Neural cell (in vitro differentiated cells): Measurements from ENCODE around the gene ODAPH. TPM values are rescaled to one million over a fixed set of nuclear protein-coding genes. Genes with fewer than 3 reads are reported as not detected.

Experiments used
- H2AFZ ChIP-seq: fragments of 200-600, 300-800 bp; sonication (generic), shearing (Covaris generic); 2 replicates; pipeline ENCODE4 v1.6.0; 2014; ENCODE audit warnings: low read depth, mild to moderate bottlenecking, antibody characterized with exemption, low read length, moderate library complexity
- H3F3A ChIP-seq: fragments of 200-600 bp; shearing (Covaris generic); 2 replicates; pipeline ENCODE4 v1.6.1; 2016; ENCODE audit warnings: mild to moderate bottlenecking, moderate library complexity, mixed read lengths, antibody characterized with exemption, low read length; ENCODE audit not compliant: insufficient read depth, poor library complexity, severe bottlenecking
- H3K27ac ChIP-seq: fragments of 200-600, 300-800 bp; sonication (generic), shearing (Covaris generic); 2 replicates; pipeline ENCODE4 v1.5.1; 2014; ENCODE audit warnings: mild to moderate bottlenecking, low read length, moderate library complexity
- H3K27me3 ChIP-seq: fragments of 300-800, 200-600 bp; sonication (generic), shearing (Covaris generic); 2 replicates; pipeline ENCODE4 v1.6.0; 2014; ENCODE audit warnings: mild to moderate bottlenecking, low read depth, low read length, moderate library complexity; ENCODE audit not compliant: insufficient read depth
- H3K36me3 ChIP-seq: fragments of 300-800, 200-600 bp; sonication (generic), shearing (Covaris generic); 2 replicates; pipeline ENCODE4 v1.5.1; 2014; ENCODE audit warnings: mild to moderate bottlenecking, antibody characterized with exemption, low read length, moderate library complexity; ENCODE audit not compliant: insufficient read depth
- H3K4me2 ChIP-seq: fragments of 300-800, 200-600 bp; sonication (generic), shearing (Covaris generic); 2 replicates; pipeline ENCODE4 v1.6.0; 2014; ENCODE audit warnings: mild to moderate bottlenecking, low read length
- H3K4me3 ChIP-seq: fragments of 300-800, 200-600 bp; sonication (generic), shearing (Covaris generic); 2 replicates; pipeline ENCODE4 v1.5.1; 2014; ENCODE audit warnings: mild to moderate bottlenecking, low read length, moderate library complexity
- H3K79me2 ChIP-seq: fragments of 200-600 bp; shearing (Covaris generic); replicated peaks from 2 replicates; pipeline ENCODE4 v1.6.0; 2014; ENCODE audit warnings: mild to moderate bottlenecking, low read length, moderate library complexity; ENCODE audit not compliant: insufficient read depth
- H3K9ac ChIP-seq: fragments of 300-800, 200-600 bp; sonication (generic), shearing (Covaris generic); 2 replicates; pipeline ENCODE4 v1.6.1; 2016; ENCODE audit warnings: mild to moderate bottlenecking, low read length, mixed read lengths
- H3K9me2 ChIP-seq: fragments of 200-600 bp; shearing (Covaris generic); 2 replicates; pipeline ENCODE4 v1.6.1; 2016; ENCODE audit warnings: mild to moderate bottlenecking, low read length, mixed read lengths; ENCODE audit not compliant: insufficient read depth
- H3K9me3 ChIP-seq: fragments of 200-600, 300-800 bp; sonication (generic), shearing (Covaris generic); 2 replicates; pipeline ENCODE4 v1.6.1; 2016; ENCODE audit warnings: mild to moderate bottlenecking, mixed run types, low read length, moderate library complexity, mixed read lengths
- H4K20me1 ChIP-seq: fragments of 200-600 bp; shearing (Covaris generic); 2 replicates; pipeline ENCODE4 v1.6.1; 2016; ENCODE audit warnings: mild to moderate bottlenecking, mixed run types; ENCODE audit not compliant: insufficient read depth
- CTCF ChIP-seq: fragments of 450-650 bp; IDR thresholded peaks from 2 replicates; pipeline ENCODE4 v1.5.1; 2014; ENCODE audit warnings: antibody characterized with exemption, mild to moderate bottlenecking, moderate library complexity; ENCODE audit not compliant: poor library complexity, severe bottlenecking
- EP300 ChIP-seq: fragments of 450-650 bp; conservative IDR thresholded peaks from 2 replicates; pipeline ENCODE4 v1.6.1; 2014; ENCODE audit warnings: antibody characterized with exemption, mild to moderate bottlenecking, moderate library complexity; ENCODE audit not compliant: poor library complexity, severe bottlenecking
- EZH2 ChIP-seq: fragments of 200-600, 300-800 bp; shearing (Covaris generic), sonication (generic); IDR thresholded peaks from 2 replicates; pipeline ENCODE4 v1.6.1; 2014; ENCODE audit warnings: antibody characterized with exemption, low read length, borderline replicate concordance, mild to moderate bottlenecking; ENCODE audit not compliant: insufficient read depth, poor library complexity, severe bottlenecking
- MXI1 ChIP-seq: fragments of 450-650 bp; conservative IDR thresholded peaks from 2 replicates; pipeline ENCODE4 v1.6.1; 2014; ENCODE audit warnings: antibody characterized with exemption, mild to moderate bottlenecking; ENCODE audit not compliant: poor library complexity, severe bottlenecking
- POLR2AphosphoS5 ChIP-seq: IDR thresholded peaks from 2 replicates; pipeline ENCODE4 v1.6.1; 2012
- RAD21 ChIP-seq: fragments of 450-650 bp; conservative IDR thresholded peaks from 2 replicates; pipeline ENCODE4 v1.6.1; 2014; ENCODE audit warnings: antibody characterized with exemption, mild to moderate bottlenecking, moderate library complexity
- SMC3 ChIP-seq: fragments of 450-650 bp; conservative IDR thresholded peaks from 2 replicates; pipeline ENCODE4 v1.6.1; 2014; ENCODE audit warnings: antibody characterized with exemption, mild to moderate bottlenecking, moderate library complexity; ENCODE audit not compliant: poor library complexity
- TAF1 ChIP-seq: IDR thresholded peaks from 2 replicates; pipeline ENCODE4 v1.6.1; 2012; ENCODE audit warnings: low read depth
- polyA plus RNA-seq: library from polyadenylated mRNA; depleted of rRNA; stranded (reverse); fragments of >200 nt; gene quantifications from 2 replicates; pipeline ENCODE4 v1.2.3, GENCODE V29; 2014
- TF ChIP-seq, protein P1 (sequence below): IDR thresholded peaks from 2 replicates; pipeline ENCODE4 v1.6.1; 2012; ENCODE audit warnings: borderline replicate concordance

Gene ODAPH
- polyA plus RNA-seq, 1 donor from 2014 or later, result 0.17 TPM

GRCh38 chr4:75547647-75548387, 8.0 kb upstream of the ODAPH start:
- no peak overlapping the region for H3K9ac ChIP-seq
- no peak for TF ChIP-seq RAD21
- TF ChIP-seq EP300, result no peak
- TF ChIP-seq EZH2, result no peak
- TF ChIP-seq, protein P1, sequence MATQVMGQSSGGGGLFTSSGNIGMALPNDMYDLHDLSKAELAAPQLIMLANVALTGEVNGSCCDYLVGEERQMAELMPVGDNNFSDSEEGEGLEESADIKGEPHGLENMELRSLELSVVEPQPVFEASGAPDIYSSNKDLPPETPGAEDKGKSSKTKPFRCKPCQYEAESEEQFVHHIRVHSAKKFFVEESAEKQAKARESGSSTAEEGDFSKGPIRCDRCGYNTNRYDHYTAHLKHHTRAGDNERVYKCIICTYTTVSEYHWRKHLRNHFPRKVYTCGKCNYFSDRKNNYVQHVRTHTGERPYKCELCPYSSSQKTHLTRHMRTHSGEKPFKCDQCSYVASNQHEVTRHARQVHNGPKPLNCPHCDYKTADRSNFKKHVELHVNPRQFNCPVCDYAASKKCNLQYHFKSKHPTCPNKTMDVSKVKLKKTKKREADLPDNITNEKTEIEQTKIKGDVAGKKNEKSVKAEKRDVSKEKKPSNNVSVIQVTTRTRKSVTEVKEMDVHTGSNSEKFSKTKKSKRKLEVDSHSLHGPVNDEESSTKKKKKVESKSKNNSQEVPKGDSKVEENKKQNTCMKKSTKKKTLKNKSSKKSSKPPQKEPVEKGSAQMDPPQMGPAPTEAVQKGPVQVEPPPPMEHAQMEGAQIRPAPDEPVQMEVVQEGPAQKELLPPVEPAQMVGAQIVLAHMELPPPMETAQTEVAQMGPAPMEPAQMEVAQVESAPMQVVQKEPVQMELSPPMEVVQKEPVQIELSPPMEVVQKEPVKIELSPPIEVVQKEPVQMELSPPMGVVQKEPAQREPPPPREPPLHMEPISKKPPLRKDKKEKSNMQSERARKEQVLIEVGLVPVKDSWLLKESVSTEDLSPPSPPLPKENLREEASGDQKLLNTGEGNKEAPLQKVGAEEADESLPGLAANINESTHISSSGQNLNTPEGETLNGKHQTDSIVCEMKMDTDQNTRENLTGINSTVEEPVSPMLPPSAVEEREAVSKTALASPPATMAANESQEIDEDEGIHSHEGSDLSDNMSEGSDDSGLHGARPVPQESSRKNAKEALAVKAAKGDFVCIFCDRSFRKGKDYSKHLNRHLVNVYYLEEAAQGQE, result no peak
- TF ChIP-seq MXI1, result no peak
- no peak for TF ChIP-seq CTCF
- TF ChIP-seq TAF1, result no peak
- no peaks in the 10 kb centered on the region for H3K36me3 ChIP-seq
- H3F3A ChIP-seq, result no peaks in the 10 kb centered on the region
- no peaks in the 10 kb centered on the region for H4K20me1 ChIP-seq
- H2AFZ ChIP-seq, result no peak overlapping the region
- no peaks in the 10 kb centered on the region for H3K79me2 ChIP-seq
- no peak overlapping the region for H3K4me2 ChIP-seq
- no peaks in the 10 kb centered on the region for H3K27me3 ChIP-seq
- no peaks in the 10 kb centered on the region for H3K9me3 ChIP-seq
- no peak overlapping the region for H3K27ac ChIP-seq
- no peak overlapping the region for H3K4me3 ChIP-seq
- H3K9me2 ChIP-seq, result no peaks in the 10 kb centered on the region

DNA sequence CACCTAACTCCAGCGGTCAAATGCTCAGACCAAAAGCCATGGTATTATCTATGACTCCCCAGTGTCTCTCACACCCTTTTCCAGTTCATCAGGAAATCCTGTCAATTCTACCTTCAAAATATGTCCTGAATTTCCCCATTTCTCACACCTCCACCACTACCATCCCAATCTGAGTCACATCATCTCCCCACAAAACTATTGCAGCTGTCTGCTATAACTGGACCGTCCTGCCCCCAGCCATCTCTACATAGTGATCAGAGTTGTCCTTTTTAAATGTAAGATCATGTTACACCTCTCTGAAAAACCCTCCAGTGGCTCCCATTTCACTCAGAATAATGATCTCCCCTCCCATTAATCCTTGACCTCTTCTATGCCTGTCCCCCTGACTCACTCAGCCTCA, 6.8 kb upstream of the ODAPH start:
- H3K9me3 ChIP-seq, result no peaks in the 10 kb centered on the region
- H3K4me3 ChIP-seq, result no peak overlapping the region
- no peaks in the 10 kb centered on the region for H3K27me3 ChIP-seq
- no peaks in the 10 kb centered on the region for H3K9me2 ChIP-seq
- TF ChIP-seq EP300, result no peak
- TF ChIP-seq SMC3, result no peak
- no peak for TF ChIP-seq EZH2
- TF ChIP-seq TAF1, result no peak
- TF ChIP-seq POLR2AphosphoS5, result no peak
- no peak for TF ChIP-seq RAD21
- H4K20me1 ChIP-seq, result no peaks in the 10 kb centered on the region
- no peaks in the 10 kb centered on the region for H3F3A ChIP-seq
- no peak overlapping the region for H3K9ac ChIP-seq
- H3K4me2 ChIP-seq, result no peak overlapping the region
- H3K36me3 ChIP-seq, result no peaks in the 10 kb centered on the region
- H2AFZ ChIP-seq, result no peak overlapping the region
- H3K27ac ChIP-seq, result no peak overlapping the region
- no peaks in the 10 kb centered on the region for H3K79me2 ChIP-seq
